Endothelial cell of umbilical vein (primary cell): ENCODE results near the gene UCHL1. TPM values are rescaled to one million over a fixed set of nuclear protein-coding genes. Genes with fewer than 3 reads are reported as not detected.
A peak's percentile ranks its signal among the peaks of the same experiment; 100 is the strongest.

Experiments used
- BruUV-seq: library from RNA; stranded (reverse); fragments of 400-500 nt; replicated peaks from 2 replicates; lab custom pipeline; 2021; lab: Mats Ljungman, UMichigan
- CTCF ChIA-PET: fragments of 300-600, 350-600 bp; sonication (Branson Sonifier 250); formaldehyde crosslinking; loops from one replicate; lab custom pipeline; 2021; ENCODE audit warnings: antibody characterized with exemption, inconsistent platforms; lab: Charles Lee
- POLR2A ChIA-PET: fragments of 300-600, 350-600 bp; sonication (Branson Sonifier 250); formaldehyde crosslinking; loops from one replicate; lab custom pipeline; 2021; ENCODE audit warnings: antibody characterized with exemption, inconsistent platforms; lab: Charles Lee
- DNase-seq: peaks from one replicate; pipeline ENCODE4 v3.0.0-alpha.2; 2011; ENCODE audit warnings: low read depth, low spot score
- FAIRE-seq: peaks from 2 replicates; lab custom pipeline; 2011; peaks lifted over from hg19 to GRCh38; lab: Jason Lieb, UNC
- H2AFZ ChIP-seq: 2 replicates; pipeline ENCODE4 v1.6.0; 2012; ENCODE audit warnings: low read depth, low read length, control low read depth, inconsistent platforms
- H3K27ac ChIP-seq: 2 replicates; pipeline ENCODE4 v1.5.1; 2011; ENCODE audit warnings: low read depth, mild to moderate bottlenecking, control low read depth, low read length, moderate library complexity; ENCODE audit not compliant: insufficient read depth
- H3K27me3 ChIP-seq, 2 experiments: 2 replicates each; pipeline versions ENCODE4 v1.6.0 to v1.6.1; 2011; ENCODE audit warnings: low read length in 2 of 2, mixed read lengths in 1 of 2; ENCODE audit not compliant: control insufficient read depth in 2 of 2, insufficient read depth in 2 of 2
- H3K36me3 ChIP-seq, 2 experiments: 2 replicates in 1 of 2; 3 replicates in 1 of 2; pipeline ENCODE4 v1.5.1; 2011; ENCODE audit warnings: low read length in 2 of 2, mild to moderate bottlenecking in 1 of 2, moderate library complexity in 1 of 2; ENCODE audit not compliant: control insufficient read depth in 2 of 2, insufficient read depth in 2 of 2; ENCODE audit errors: extremely low read depth in 1 of 2
- H3K4me1 ChIP-seq: 3 replicates; pipeline ENCODE4 v1.5.1; 2011; ENCODE audit warnings: mild to moderate bottlenecking, low read length; ENCODE audit not compliant: control insufficient read depth, insufficient read depth; ENCODE audit errors: extremely low read depth
- H3K4me2 ChIP-seq: 2 replicates; pipeline ENCODE4 v1.6.1; 2011; ENCODE audit warnings: low read length, control low read depth, mixed read lengths; ENCODE audit not compliant: insufficient read depth
- H3K4me3 ChIP-seq, 3 experiments: fragments of 200-600 bp in 1 of 3; sonication (generic), shearing (Covaris generic) in 1 of 3; replicated peaks in 1 of 3; 2 replicates each; pipeline ENCODE4 v1.5.1; 2011 to 2016; ENCODE audit warnings: control low read depth in 3 of 3, low read length in 3 of 3, mild to moderate bottlenecking in 2 of 3, inconsistent platforms in 1 of 3, low read depth in 1 of 3, moderate library complexity in 1 of 3; ENCODE audit not compliant: insufficient read depth in 1 of 3
- H3K79me2 ChIP-seq: 2 replicates; pipeline ENCODE4 v1.6.0; 2012; ENCODE audit warnings: low read length, inconsistent platforms; ENCODE audit not compliant: control insufficient read depth, insufficient read depth
- H3K9ac ChIP-seq: replicated peaks from 2 replicates; pipeline ENCODE3; 2011; ENCODE audit warnings: low read length, control low read depth; ENCODE audit not compliant: insufficient read depth; ENCODE audit errors: extremely low read depth
- H3K9me1 ChIP-seq: replicated peaks from 3 replicates; pipeline ENCODE4 v1.6.0; 2011; ENCODE audit warnings: mild to moderate bottlenecking, low read length; ENCODE audit not compliant: control insufficient read depth, insufficient read depth; ENCODE audit errors: extremely low read depth
- H3K9me3 ChIP-seq: replicated peaks from 2 replicates; pipeline ENCODE4 v1.5.1; 2012; ENCODE audit warnings: low read length, inconsistent platforms; ENCODE audit not compliant: control insufficient read depth, insufficient read depth
- H4K20me1 ChIP-seq: replicated peaks from 2 replicates; pipeline ENCODE3; 2011; ENCODE audit warnings: mild to moderate bottlenecking, low read length; ENCODE audit not compliant: control insufficient read depth, insufficient read depth; ENCODE audit errors: extremely low read depth
- CTCF ChIP-seq, 2 donors: IDR thresholded peaks; 1 replicate in 1 of 2; 2 replicates in 1 of 2; pipeline ENCODE4 v1.5.1; 2011; ENCODE audit warnings: low read length in 2 of 2, mild to moderate bottlenecking in 2 of 2, moderate library complexity in 2 of 2, control low read depth in 1 of 2, inconsistent platforms in 1 of 2, low read depth in 1 of 2; ENCODE audit not compliant: insufficient read depth in 1 of 2; ENCODE audit errors: extremely low read depth in 1 of 2
- FOS ChIP-seq: IDR thresholded peaks from 2 replicates; pipeline ENCODE4 v1.6.1; 2011; ENCODE audit warnings: mild to moderate bottlenecking, low read length, moderate library complexity, borderline replicate concordance; ENCODE audit not compliant: insufficient read depth
- GATA2 ChIP-seq: IDR thresholded peaks from 2 replicates; pipeline ENCODE4 v1.7.0; 2011; ENCODE audit warnings: low read depth, mild to moderate bottlenecking, moderate library complexity, mixed read lengths, low read length; ENCODE audit not compliant: insufficient read length, insufficient read depth
- JUN ChIP-seq: IDR thresholded peaks from 2 replicates; pipeline ENCODE4 v1.6.1; 2011; ENCODE audit warnings: borderline replicate concordance, low read depth; ENCODE audit not compliant: insufficient read length, insufficient read depth
- MYC ChIP-seq: IDR thresholded peaks from one replicate; pipeline ENCODE4 v1.6.1; 2011; ENCODE audit warnings: mild to moderate bottlenecking, low read depth, low read length
- POLR2A ChIP-seq: IDR thresholded peaks from 2 replicates; pipeline ENCODE4 v1.6.1; 2012; ENCODE audit warnings: low read depth, mild to moderate bottlenecking, control low read depth, low read length
- dilution Hi-C: fragments of 300-500 bp; cut with MboI; formaldehyde crosslinking; loops from one replicate; pipeline ENCODE4 v1.15.0; 2019; ENCODE audit warnings: low sequenced_read_pairs; ENCODE audit not compliant: extremely low pct_ligation_motif_present
- intact Hi-C: fragments of 100-400 bp; cut with micrococcal nuclease; formaldehyde crosslinking; loops from one replicate; pipeline ENCODE4 v1.10.0; 2022
- polyA plus RNA-seq, 4 experiments: library from polyadenylated mRNA; depleted of rRNA in 3 of 4; stranded (reverse) in 3 of 4; unstranded in 1 of 4; fragments of >200 nt; gene quantifications; 2 replicates each; pipeline versions ENCODE4 v1.2.1 to v1.2.3, GENCODE V29; 2011 to 2012; ENCODE audit warnings: missing spikeins in 1 of 4
- total RNA-seq: library from RNA; stranded (reverse); gene quantifications from 2 replicates; pipeline ENCODE4 v1.2.3, GENCODE V29; 2021

The UCHL1 gene
- total and polyA plus RNA-seq, 2 donors (not counting 3 experiments of a cell fraction or from before 2014, with no cell fraction given): 501 to 1,128 TPM

GRCh38 chr4:41215155-41215554 lies 41.6 kb upstream of the UCHL1 start:
- no peak for TF ChIP-seq MYC
- no peak for TF ChIP-seq JUN
- no peak for TF ChIP-seq POLR2A
- no peak for TF ChIP-seq FOS
- peak; percentile 22 for TF ChIP-seq GATA2
- no peak for TF ChIP-seq CTCF (IDR thresholded peaks at IDR 0.05; ENCODE audit: extremely low read depth in 1 of 2, insufficient read depth in 1 of 2, low read depth in 1 of 2, low read length in 2 of 2)
- H4K20me1 ChIP-seq: no peaks in the 10 kb centered on the region
- ChIA-PET POLR2A (interaction anchor here (1.5 to 1.7 kb wide), 2 partner anchors 8 to 10 kb away, joined by 3 to 7 read pairs; no protein-coding TSS in a partner anchor), CTCF (interaction anchor here (0.7 to 7.5 kb wide), 20 partner anchors 11 to 310 kb away, joined by 3 to 179 read pairs (median 6); no protein-coding TSS in a partner anchor)
- DNase-seq: peak; percentile 39
- H2AFZ ChIP-seq: peak overlapping the region; percentile 33
- no peaks in the 10 kb centered on the region for H3K36me3 ChIP-seq
- H3K79me2 ChIP-seq: peaks cover 41% of the 10 kb centered on the region
- BruUV-seq: no TSS peak
- H3K27ac ChIP-seq: peak overlapping the region; percentile 9
- H3K9me1 ChIP-seq: no peaks in the 10 kb centered on the region
- no peaks in the 10 kb centered on the region for H3K9me3 ChIP-seq
- no peaks in the 10 kb centered on the region for H3K27me3 ChIP-seq
- no peak overlapping the region for H3K9ac ChIP-seq
- FAIRE-seq: no peak
- dilution Hi-C loops (loop anchor here (25.0 kb wide), 1 partner anchor 278 kb away; no protein-coding TSS in a partner anchor), intact Hi-C loops (loop anchor here (5.0 kb wide), 1 partner anchor 42 kb away; the partner anchor contains the start of gene UCHL1)
- peaks cover 33% of the 10 kb centered on the region for H3K4me1 ChIP-seq
- no peak overlapping the region for H3K4me3 ChIP-seq
- H3K4me2 ChIP-seq: peak overlapping the region; percentile 2
